Measurements from ENCODE around the gene EGFLAM. TPM values are rescaled to one million over a fixed set of nuclear protein-coding genes. Genes with fewer than 3 reads are reported as not detected.

Gene EGFLAM
- total RNA-seq, 1 experiment from 2014 or later: 0.33 TPM

GRCh38 chr5:38433160-38433861, 175.0 kb downstream of the EGFLAM start:
- no peak overlapping the region for H2BK12ac ChIP-seq (ENCODE audit: insufficient read length, low read depth, low read length)
- no peak overlapping the region for H2AFZ ChIP-seq (ENCODE audit: low read length)
- no peaks in the 10 kb centered on the region for H3K9me3 ChIP-seq (ENCODE audit: control insufficient read depth, low read depth, low read length)
- H2AK5ac ChIP-seq (ENCODE audit: insufficient read length, low read length): no peak overlapping the region
- no peaks in the 10 kb centered on the region for H3K27me3 ChIP-seq (ENCODE audit: insufficient read depth, low read length)
- peaks cover 4% of the 10 kb centered on the region; the same call in 1 of the 2 replicates for H3K27me3 Mint-ChIP-seq (ENCODE audit: low read depth)
- no peak overlapping the region for H3K4ac ChIP-seq (ENCODE audit: low read depth, low read length)
- no peak overlapping the region for H4K8ac ChIP-seq (replicated peaks; ENCODE audit: insufficient read length, low read depth, low read length)
- H3K4me1 ChIP-seq (ENCODE audit: insufficient read depth, low read length): no peaks in the 10 kb centered on the region
- H3T11ph ChIP-seq (ENCODE audit: low read length): no peak overlapping the region
- H4K91ac ChIP-seq (ENCODE audit: insufficient read length, low read depth, low read length): no peak overlapping the region
- no peaks in the 10 kb centered on the region for H3K23me2 ChIP-seq (ENCODE audit: insufficient read length, low read depth, low read length, poor library complexity, severe bottlenecking)
- no peaks in the 10 kb centered on the region for H3K36me3 Mint-ChIP-seq (ENCODE audit: insufficient read depth in 1 of 3, low read depth in 3 of 3)
- no peak overlapping the region for H4K5ac ChIP-seq (ENCODE audit: insufficient read length, low read depth, low read length)
- no peak overlapping the region for H3K9ac ChIP-seq (ENCODE audit: extremely low read depth, insufficient read length, low read length)
- H3K18ac ChIP-seq (ENCODE audit: insufficient read length, low read depth, low read length): no peak overlapping the region
- H2BK5ac ChIP-seq (ENCODE audit: insufficient read length, low read length): no peak overlapping the region
- H3K14ac ChIP-seq (ENCODE audit: insufficient read depth, low read length): no peak overlapping the region
- H2BK120ac ChIP-seq (ENCODE audit: low read depth, low read length, poor library complexity, severe bottlenecking): no peak overlapping the region
- H2BK20ac ChIP-seq (ENCODE audit: low read depth, low read length, poor library complexity, severe bottlenecking): no peak overlapping the region
- WGBS (ENCODE audit: extremely low coverage, insufficient read length, low lambda C conversion rate): no CpG with 5 or more reads among the region's 6 CpGs
- DNase-seq: no peak
- H3K4me3 Mint-ChIP-seq: no peak overlapping the region
- no peak overlapping the region for H3K4me2 ChIP-seq (ENCODE audit: insufficient read depth, insufficient read length, low read length)
- H3K56ac ChIP-seq (ENCODE audit: insufficient read length, low read depth, low read length): no peak overlapping the region
- no peak overlapping the region for H3K27ac ChIP-seq (ENCODE audit: insufficient read length, low read depth, low read length)
- no peak overlapping the region for H3K23ac ChIP-seq (ENCODE audit: insufficient read length, low read depth, low read length)
- no peak for TF ChIP-seq CTCF (conservative IDR thresholded peaks at IDR 0.05)
- no peaks in the 10 kb centered on the region for H3K79me1 ChIP-seq (ENCODE audit: insufficient read depth, low read depth, low read length, poor library complexity, severe bottlenecking)
- no peaks in the 10 kb centered on the region for H3K79me2 ChIP-seq (ENCODE audit: insufficient read depth, low read length)
- no peak overlapping the region for H2BK15ac ChIP-seq (ENCODE audit: low read depth, low read length)
- no peaks in the 10 kb centered on the region for H4K20me1 ChIP-seq (ENCODE audit: control insufficient read depth, insufficient read depth, insufficient read length)
- H3K4me1 Mint-ChIP-seq: peaks cover 0 to 8% of the 10 kb centered on the region in 2 experiments; a peak in 2 of 4 replicates
- H3K9me3 Mint-ChIP-seq: no peaks in the 10 kb centered on the region
- no peak overlapping the region; a peak in 1 of 7 replicates for H3K27ac Mint-ChIP-seq
